Peyer's patch (tissue), 4 donors: ENCODE results near the gene MRPL58.

Source experiments
- CTCF ChIP-seq, 6 experiments: fragments of 450-650 bp in 4 of 6; fragments of 200-600 bp in 2 of 6; sonication (generic) in 1 of 6; IDR thresholded peaks; one replicate each; pipeline ENCODE4 v1.5.1; 2017 to 2019; ENCODE audit warnings: antibody characterized with exemption in 6 of 6, mild to moderate bottlenecking in 3 of 6, moderate library complexity in 1 of 6
- POLR2A ChIP-seq, 2 donors: fragments of 450-650 bp; IDR thresholded peaks; one replicate each; pipeline ENCODE4 v1.5.1; 2017; ENCODE audit warnings: antibody characterized with exemption in 2 of 2, mild to moderate bottlenecking in 2 of 2, moderate library complexity in 2 of 2

- TF ChIP-seq CTCF (IDR thresholded peaks at IDR 0.05), result no peak
- TF ChIP-seq POLR2A (IDR thresholded peaks at IDR 0.05), result no peak
Measured at GRCh38 chr17:75064460-75064859, 52.0 kb downstream of the MRPL58 start.
